ENCODE measurements around the gene ANKRD34A. TPM values are rescaled to one million over a fixed set of nuclear protein-coding genes. Genes with fewer than 3 reads are reported as not detected.

ANKRD34A gene
- total and polyA plus RNA-seq, 2 of the 8 experiments (the other 6 are each of a cell fraction or from before 2014, with no cell fraction given), result 0.15 to 0.20 TPM

- no peak within 1 kb of the TSS for H3K18ac ChIP-seq (ENCODE audit: extremely low read depth, low read length)
- H3K4me1 ChIP-seq (replicated peaks in 1 of 4; ENCODE audit: control insufficient read depth in 3 of 4, insufficient read depth in 4 of 4, low read length in 3 of 4), result peaks cover 0 to 15% (median 9%) of the 10 kb centered on the region in 4 experiments; a peak in 6 of 7 replicates
- DNase-seq (ENCODE audit: low read depth in 1 of 2, low spot score in 2 of 2) (peak; percentile 83 to 93), FAIRE-seq (peak; percentile 62)
- H4K8ac ChIP-seq (ENCODE audit: extremely low read depth, insufficient read depth, low read length), result no peak within 1 kb of the TSS
- no peak within 1 kb of the TSS for H3K23ac ChIP-seq (ENCODE audit: insufficient read length)
- no peak within 1 kb of the TSS for H2BK120ac ChIP-seq (replicated peaks; ENCODE audit: low read depth, low read length)
- H3K4me2 ChIP-seq (ENCODE audit: insufficient read depth in 1 of 2, low read depth in 2 of 2, low read length in 2 of 2), result peak within 1 kb of the TSS; percentile 72 to 85
- no peak within 1 kb of the TSS for H2BK5ac ChIP-seq (ENCODE audit: low read depth, low read length)
- H3K4me3 ChIP-seq (ENCODE audit: extremely low read depth in 1 of 4, insufficient read depth in 2 of 4, low read depth in 3 of 4, low read length in 4 of 4), result peak within 1 kb of the TSS; percentile 42 to 67 (median 52)
- no peaks in the 10 kb centered on the region for H3K36me3 ChIP-seq (ENCODE audit: control insufficient read depth in 2 of 4, insufficient read depth in 4 of 4, low read length in 3 of 4)
- no peaks in the 10 kb centered on the region for H3K79me2 ChIP-seq (ENCODE audit: control insufficient read depth in 1 of 2, insufficient read depth in 2 of 2, low read length in 2 of 2)
- no peak within 1 kb of the TSS for H4K5ac ChIP-seq (ENCODE audit: insufficient read length, low read depth, low read length)
- H3K79me1 ChIP-seq (ENCODE audit: low read depth, low read length), result no peaks in the 10 kb centered on the region
- no peak within 1 kb of the TSS for H2BK15ac ChIP-seq (ENCODE audit: low read length)
- peaks cover 0 to 2% of the 10 kb centered on the region in 2 experiments for H4K20me1 ChIP-seq (replicated peaks in 1 of 2; ENCODE audit: control insufficient read depth in 1 of 2, insufficient read depth in 2 of 2, low read length in 2 of 2)
- H2BK20ac ChIP-seq (ENCODE audit: low read length), result no peak within 1 kb of the TSS
- peaks cover 22% of the 10 kb centered on the region for H3K23me2 ChIP-seq (ENCODE audit: low read depth, low read length)
- H2AFZ ChIP-seq (ENCODE audit: low read length), result peak within 1 kb of the TSS; percentile 90
- no peak within 1 kb of the TSS for H3K4ac ChIP-seq (replicated peaks; ENCODE audit: insufficient read length, low read depth, low read length)
- 2% methylated on average over 33 of the region's 60 CpGs; no CpG with 5 or more reads in 1 of the 2 experiments for WGBS, 2 experiments (ENCODE audit: extremely low coverage in 1 of 2, insufficient coverage in 1 of 2, insufficient read length in 1 of 2, insufficient replicate concordance in 2 of 2, low coverage in 1 of 2, low lambda C conversion rate in 2 of 2, missing lambda C conversion rate in 1 of 2)
- ChIA-PET POLR2A (ENCODE audit: partially characterized antibody) (interaction anchor here (0.6 to 5.3 kb wide), 8 partner anchors 10 to 82 kb away, joined by 3 to 31 read pairs (median 4); partner anchors contain the start of genes PEX11B, RBM8A and TXNIP), CTCF (ENCODE audit: partially characterized antibody) (interaction anchor here (0.6 to 3.4 kb wide), 13 partner anchors 9 to 112 kb away, joined by 3 to 18 read pairs (median 3); partner anchors contain the start of genes ITGA10, NUDT17 and RBM8A)
- no peak within 1 kb of the TSS for H3K27ac ChIP-seq (ENCODE audit: low read depth, low read length)
- no peak within 1 kb of the TSS; a peak in 2 of 7 replicates for H3K9ac ChIP-seq (replicated peaks in 1 of 4; ENCODE audit: extremely low read depth in 1 of 4, low read depth in 3 of 4, low read length in 3 of 4)
- no peak within 1 kb of the TSS for H3K56ac ChIP-seq (replicated peaks; ENCODE audit: insufficient read length, low read depth, low read length)
- no peak within 1 kb of the TSS for H2AK5ac ChIP-seq (ENCODE audit: low read depth, low read length)
- H3K14ac ChIP-seq (ENCODE audit: insufficient read length), result no peak within 1 kb of the TSS
- no peak within 1 kb of the TSS for H2BK12ac ChIP-seq (ENCODE audit: low read depth, low read length)
- no peaks in the 10 kb centered on the region for H3K9me3 ChIP-seq (ENCODE audit: insufficient read depth in 2 of 2, low read depth in 1 of 2, low read length in 1 of 2)
- H4K91ac ChIP-seq (replicated peaks; ENCODE audit: insufficient read length, low read length), result no peak within 1 kb of the TSS
- H3K27me3 ChIP-seq (replicated peaks in 1 of 4; ENCODE audit: control insufficient read depth in 3 of 4, extremely low read depth in 1 of 4, insufficient read depth in 3 of 4, low read length in 3 of 4), result peaks cover 17 to 66% (median 52%) of the 10 kb centered on the region in 4 experiments
- TF ChIP-seq TBP (IDR thresholded peaks at IDR 0.05; ENCODE audit: low read depth, low read length) (no peak), CHD2 (IDR thresholded peaks at IDR 0.05; ENCODE audit: low read length) (peak; percentile 51; the same call in 1 of the 2 replicates), SIN3A (conservative IDR thresholded peaks at IDR 0.05 in 1 of 2, IDR thresholded peaks at IDR 0.05 in 1 of 2; ENCODE audit: low read depth in 1 of 2, low read length in 2 of 2) (0 out of 4 replicates have a peak, but pooled peaks of 1 of the 2 experiments have one; percentile 45), SP1 (IDR thresholded peaks at IDR 0.05; ENCODE audit: low read depth, low read length) (peak; percentile 87), SUZ12 (IDR thresholded peaks at IDR 0.05; ENCODE audit: low read length) (peak; percentile 33; the same call in 1 of the 2 replicates), TCF12 (IDR thresholded peaks at IDR 0.05; ENCODE audit: low read depth, low read length) (peak; percentile 66; the same call in 1 of the 2 replicates), CTBP2 (IDR thresholded peaks at IDR 0.05; ENCODE audit: borderline replicate concordance, insufficient read depth, insufficient read length, low read length) (peak; percentile 39), YY1 (IDR thresholded peaks at IDR 0.05; ENCODE audit: low read depth, low read length) (0 out of 2 replicates have a peak, but pooled peaks have one; percentile 42), SP4 (IDR thresholded peaks at IDR 0.05; ENCODE audit: low read length) (0 out of 2 replicates have a peak, but pooled peaks have one; percentile 53), HDAC2 (IDR thresholded peaks at IDR 0.05; ENCODE audit: borderline replicate concordance in 1 of 2, low read depth in 2 of 2, low read length in 2 of 2) (peak; percentile 88 to 94)
These were observed 6.7 kb downstream of the ANKRD34A start, which contains the start of gene LIX1L for GRCh38 chr1:145957443-145958319. Gene LIX1L, minus strand, starts transcription at chr1:145958017. Its CDS starts 90 bp downstream, at chr1:145957927.

Measured in H1 (cell line).